Measurements from ENCODE around the gene PKN2. TPM values are rescaled to one million over a fixed set of nuclear protein-coding genes. Genes with fewer than 3 reads are reported as not detected.

PKN2 gene
- total and polyA plus RNA-seq, 8 donors: 41.7 to 127 (median 115) TPM

DNA sequence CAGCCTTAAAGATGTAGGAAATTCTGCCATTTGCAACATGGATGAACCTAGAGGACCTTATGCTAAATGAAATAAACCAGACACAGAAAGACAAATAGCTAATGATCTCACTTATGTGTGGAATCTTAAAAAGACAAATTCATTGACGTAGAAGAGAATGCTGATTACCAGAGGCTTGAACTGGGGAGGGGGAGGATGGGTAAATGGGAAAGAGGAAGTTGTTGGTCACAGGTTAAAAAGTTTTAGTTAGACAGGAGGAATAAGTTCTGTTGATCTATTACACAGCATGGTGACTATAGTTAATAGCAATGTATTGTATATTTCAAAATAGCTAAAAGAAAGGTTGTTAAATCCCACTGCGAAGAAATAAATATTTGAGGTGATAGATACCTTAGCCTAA, 62.8 kb downstream of the PKN2 start:
- intact Hi-C loops (cut with DNase I): no loop called here
- TF ChIP-seq, protein P1, sequence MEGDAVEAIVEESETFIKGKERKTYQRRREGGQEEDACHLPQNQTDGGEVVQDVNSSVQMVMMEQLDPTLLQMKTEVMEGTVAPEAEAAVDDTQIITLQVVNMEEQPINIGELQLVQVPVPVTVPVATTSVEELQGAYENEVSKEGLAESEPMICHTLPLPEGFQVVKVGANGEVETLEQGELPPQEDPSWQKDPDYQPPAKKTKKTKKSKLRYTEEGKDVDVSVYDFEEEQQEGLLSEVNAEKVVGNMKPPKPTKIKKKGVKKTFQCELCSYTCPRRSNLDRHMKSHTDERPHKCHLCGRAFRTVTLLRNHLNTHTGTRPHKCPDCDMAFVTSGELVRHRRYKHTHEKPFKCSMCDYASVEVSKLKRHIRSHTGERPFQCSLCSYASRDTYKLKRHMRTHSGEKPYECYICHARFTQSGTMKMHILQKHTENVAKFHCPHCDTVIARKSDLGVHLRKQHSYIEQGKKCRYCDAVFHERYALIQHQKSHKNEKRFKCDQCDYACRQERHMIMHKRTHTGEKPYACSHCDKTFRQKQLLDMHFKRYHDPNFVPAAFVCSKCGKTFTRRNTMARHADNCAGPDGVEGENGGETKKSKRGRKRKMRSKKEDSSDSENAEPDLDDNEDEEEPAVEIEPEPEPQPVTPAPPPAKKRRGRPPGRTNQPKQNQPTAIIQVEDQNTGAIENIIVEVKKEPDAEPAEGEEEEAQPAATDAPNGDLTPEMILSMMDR (IDR thresholded peaks at IDR 0.05): no peak
- H3K27me3 ChIP-seq: no peaks in the 10 kb centered on the region

DNA sequence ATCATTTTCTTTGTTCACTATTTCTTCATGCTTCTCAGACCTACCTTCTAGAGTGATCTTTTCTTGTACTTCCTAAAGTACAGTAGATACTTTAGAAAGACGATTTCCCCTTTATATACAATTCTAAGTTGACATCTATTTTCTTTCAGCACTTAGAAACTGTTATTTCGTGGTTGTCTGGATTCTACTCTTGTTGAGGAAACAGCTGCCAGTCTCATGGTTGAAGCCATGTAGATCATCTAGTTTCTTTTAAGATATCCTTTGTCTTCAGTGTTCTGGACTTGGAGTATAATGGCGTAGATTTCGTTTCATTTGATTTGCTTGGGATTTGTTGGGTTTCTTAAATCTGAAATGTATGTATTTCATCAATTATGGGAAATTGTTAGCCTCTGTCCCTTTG, 67.6 kb downstream of the PKN2 start:
- Histone ChIP-seq H3K4me3 (no peak overlapping the region), H3K27me3 (no peaks in the 10 kb centered on the region), H3K4me1 (no peaks in the 10 kb centered on the region), H3K27ac (no peak overlapping the region), H3K36me3 (peaks cover 0 to 5% of the 10 kb centered on the region in 2 donors), H3K9me3 (no peaks in the 10 kb centered on the region)
- no peak for DNase-seq
- intact Hi-C loops (cut with DNase I): no loop called here
- TF ChIP-seq, protein P1 (IDR thresholded peaks at IDR 0.05): no peak
- no peak for ATAC-seq

More for the DNA sequence above, 62.8 kb downstream of the PKN2 start:
- Histone ChIP-seq H3K4me1 (no peaks in the 10 kb centered on the region), H3K4me3 (no peak overlapping the region), H3K9me3 (no peaks in the 10 kb centered on the region), H3K27ac (no peak overlapping the region), H3K36me3 (peaks cover 0 to 9% of the 10 kb centered on the region in 2 donors)
- DNase-seq: no peak
- no peak for ATAC-seq

DNA sequence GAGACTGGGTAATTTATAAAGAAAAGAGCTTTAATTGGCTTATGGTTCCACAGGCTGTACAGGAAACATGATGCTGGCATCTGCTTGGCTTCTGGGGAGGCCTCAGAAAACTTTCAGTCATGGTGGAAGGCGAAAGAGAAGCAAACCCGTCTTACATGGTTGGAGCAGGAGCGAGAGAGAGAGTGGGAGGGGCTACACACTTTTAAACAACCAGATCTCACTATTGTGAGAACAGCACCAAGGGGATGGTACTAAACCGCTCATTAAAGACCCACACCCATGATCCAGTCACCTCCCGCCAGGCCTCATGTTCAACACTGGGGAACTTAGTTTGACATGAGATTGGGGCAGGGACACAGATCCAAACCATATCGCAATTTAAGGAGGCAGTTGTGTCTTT, 69.4 kb downstream of the PKN2 start:
- Histone ChIP-seq H3K9me3 (no peaks in the 10 kb centered on the region), H3K36me3 (peaks cover 0 to 5% of the 10 kb centered on the region in 2 donors), H3K4me1 (no peaks in the 10 kb centered on the region), H3K27me3 (no peaks in the 10 kb centered on the region), H3K4me3 (no peak overlapping the region), H3K27ac (no peak overlapping the region)
- TF ChIP-seq, protein P1 (IDR thresholded peaks at IDR 0.05): no peak
- ATAC-seq (no peak), DNase-seq (no peak)
- intact Hi-C loops (cut with DNase I): no loop called here

DNA sequence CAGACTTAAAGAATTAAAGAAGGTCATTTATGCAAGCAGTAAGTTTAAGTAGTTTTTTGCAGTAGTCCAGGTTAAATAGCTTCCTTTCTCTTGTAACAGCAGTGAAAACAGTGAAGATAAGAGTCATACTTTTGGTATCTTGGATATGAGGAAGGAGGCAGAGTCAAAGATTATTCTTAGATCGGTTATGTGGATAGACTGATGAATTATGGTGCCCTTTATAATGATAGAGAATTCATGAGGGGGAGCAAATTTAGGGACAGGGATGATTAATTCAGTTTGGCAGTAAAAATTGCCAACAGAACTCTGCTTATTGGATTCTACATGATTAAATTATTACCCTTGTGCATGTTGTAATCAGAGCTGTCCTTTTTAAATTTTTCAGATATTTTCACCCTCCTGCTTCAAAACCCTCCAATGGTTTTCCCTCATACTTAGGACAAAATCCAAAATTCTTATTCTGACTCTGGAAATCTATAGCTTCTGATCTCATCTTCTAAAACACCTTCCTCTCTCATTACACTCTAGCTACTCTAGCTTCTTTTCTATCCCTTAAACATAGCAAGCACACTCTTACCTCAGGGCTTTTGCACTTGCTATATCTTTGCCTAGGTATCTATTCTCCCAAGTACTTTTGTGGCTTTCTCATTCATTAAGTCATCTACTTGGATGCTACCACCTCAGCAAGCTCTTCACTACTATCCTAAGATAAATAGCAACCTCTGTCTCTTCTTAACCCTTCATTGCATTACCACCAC, 79.8 kb downstream of the PKN2 start:
- H3K36me3 ChIP-seq: peaks cover 0 to 7% of the 10 kb centered on the region in 2 donors
- no peaks in the 10 kb centered on the region for H3K27me3 ChIP-seq
- no peak overlapping the region for H3K27ac ChIP-seq
- H3K9me3 ChIP-seq: no peaks in the 10 kb centered on the region
- TF ChIP-seq, protein P1 (IDR thresholded peaks at IDR 0.05): no peak
- ATAC-seq: peak; percentile 16
- no peak overlapping the region for H3K4me3 ChIP-seq
- no peak for DNase-seq
- H3K4me1 ChIP-seq: no peaks in the 10 kb centered on the region
- intact Hi-C loops (cut with DNase I): no loop called here

DNA sequence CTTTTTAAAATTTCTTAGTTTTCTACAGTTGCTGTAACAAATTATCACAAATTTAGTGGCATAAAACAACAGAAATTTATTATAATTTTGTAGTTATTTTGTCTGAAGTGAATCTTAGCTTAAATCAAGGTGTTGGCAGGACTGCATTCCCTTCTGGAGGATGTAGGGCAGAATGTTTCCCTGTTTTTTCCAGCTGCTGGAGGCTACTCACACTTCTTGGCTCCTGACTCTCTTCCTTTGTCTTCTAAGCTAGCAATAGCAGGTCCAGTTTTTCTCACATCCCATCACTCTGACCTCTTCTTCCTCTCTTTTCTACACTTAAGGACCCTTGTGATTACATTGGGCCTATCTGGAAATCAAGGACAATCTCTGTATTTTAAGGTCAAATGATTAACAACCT, 84.1 kb downstream of the PKN2 start:
- H3K4me3 ChIP-seq: no peak overlapping the region
- DNase-seq: no peak
- peaks cover 0 to 27% of the 10 kb centered on the region in 2 donors for H3K36me3 ChIP-seq
- intact Hi-C loops (cut with DNase I): no loop called here
- H3K4me1 ChIP-seq: no peaks in the 10 kb centered on the region
- no peak for ATAC-seq
- TF ChIP-seq, protein P1 (IDR thresholded peaks at IDR 0.05): no peak
- H3K9me3 ChIP-seq: no peaks in the 10 kb centered on the region
- H3K27ac ChIP-seq: no peak overlapping the region
- H3K27me3 ChIP-seq: no peaks in the 10 kb centered on the region
